ENCODE results near the gene NFKB1. TPM values are rescaled to one million over a fixed set of nuclear protein-coding genes. Genes with fewer than 3 reads are reported as not detected.

The NFKB1 gene
- total and polyA plus RNA-seq, 2 donors (not counting 1 experiment from before 2014, with no cell fraction given): 20.9 to 32.5 TPM

DNA sequence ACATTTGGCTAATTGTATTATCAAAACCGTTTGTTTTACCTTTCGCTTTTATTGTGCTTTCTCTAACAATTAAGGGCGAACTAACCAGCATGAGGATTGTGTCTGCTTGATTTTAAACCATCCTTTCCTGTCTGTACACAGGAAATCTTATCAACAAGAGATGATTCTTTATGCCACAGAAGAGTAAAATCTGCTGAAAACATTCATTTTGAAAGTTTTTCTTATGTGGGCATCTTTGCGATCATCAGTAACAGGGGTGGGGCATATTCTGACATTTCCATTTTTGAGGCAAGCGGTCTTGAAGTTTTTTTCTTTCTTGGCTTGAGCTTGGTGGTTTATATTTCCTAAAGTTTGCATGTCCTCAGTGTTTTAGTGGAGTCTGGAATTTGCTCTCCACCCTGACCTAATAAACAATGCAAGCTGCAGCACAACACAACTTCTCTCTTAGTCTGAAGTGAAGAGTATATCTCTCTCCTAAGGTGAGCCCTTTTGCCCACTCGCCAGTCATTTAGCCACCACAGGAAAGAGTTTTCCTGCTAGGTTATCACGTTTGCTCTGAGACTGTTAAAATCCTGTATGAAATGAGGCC, 26.6 kb downstream of the NFKB1 start:
- H3K9ac ChIP-seq (ENCODE audit: insufficient read depth, low read length): no peak overlapping the region
- no peaks in the 10 kb centered on the region for H3K9me3 ChIP-seq (ENCODE audit: control insufficient read depth, insufficient read depth, low read depth, low read length)
- H4K20me1 ChIP-seq (ENCODE audit: control insufficient read depth, extremely low read depth, insufficient read depth, low read length): no peaks in the 10 kb centered on the region
- H3K4me1 ChIP-seq (ENCODE audit: control insufficient read depth, extremely low read depth, insufficient read depth, low read length): no peaks in the 10 kb centered on the region
- no peaks in the 10 kb centered on the region for H3K27me3 ChIP-seq (ENCODE audit: control insufficient read depth, insufficient read depth, low read length)
- DNase-seq (ENCODE audit: low read depth in 2 of 2): no peak
- no peaks in the 10 kb centered on the region for H3K36me3 ChIP-seq (ENCODE audit: control insufficient read depth, insufficient read depth, low read length)
- no peak overlapping the region for H3K4me2 ChIP-seq (ENCODE audit: extremely low read depth, insufficient read depth, low read length)
- no peak overlapping the region for H3K4me3 ChIP-seq (replicated peaks in 1 of 4; ENCODE audit: control extremely low read depth in 1 of 4, insufficient read depth in 1 of 4, low read depth in 3 of 4, low read length in 4 of 4)
- no peak overlapping the region for H2AFZ ChIP-seq (ENCODE audit: low read length)
- no peak for TF ChIP-seq EZH2 (IDR thresholded peaks at IDR 0.05; ENCODE audit: low read length, missing control alignments)
- TF ChIP-seq, protein P1, sequence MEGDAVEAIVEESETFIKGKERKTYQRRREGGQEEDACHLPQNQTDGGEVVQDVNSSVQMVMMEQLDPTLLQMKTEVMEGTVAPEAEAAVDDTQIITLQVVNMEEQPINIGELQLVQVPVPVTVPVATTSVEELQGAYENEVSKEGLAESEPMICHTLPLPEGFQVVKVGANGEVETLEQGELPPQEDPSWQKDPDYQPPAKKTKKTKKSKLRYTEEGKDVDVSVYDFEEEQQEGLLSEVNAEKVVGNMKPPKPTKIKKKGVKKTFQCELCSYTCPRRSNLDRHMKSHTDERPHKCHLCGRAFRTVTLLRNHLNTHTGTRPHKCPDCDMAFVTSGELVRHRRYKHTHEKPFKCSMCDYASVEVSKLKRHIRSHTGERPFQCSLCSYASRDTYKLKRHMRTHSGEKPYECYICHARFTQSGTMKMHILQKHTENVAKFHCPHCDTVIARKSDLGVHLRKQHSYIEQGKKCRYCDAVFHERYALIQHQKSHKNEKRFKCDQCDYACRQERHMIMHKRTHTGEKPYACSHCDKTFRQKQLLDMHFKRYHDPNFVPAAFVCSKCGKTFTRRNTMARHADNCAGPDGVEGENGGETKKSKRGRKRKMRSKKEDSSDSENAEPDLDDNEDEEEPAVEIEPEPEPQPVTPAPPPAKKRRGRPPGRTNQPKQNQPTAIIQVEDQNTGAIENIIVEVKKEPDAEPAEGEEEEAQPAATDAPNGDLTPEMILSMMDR (conservative IDR thresholded peaks at IDR 0.05 in 1 of 2, IDR thresholded peaks at IDR 0.05 in 1 of 2; ENCODE audit: low read depth in 1 of 2, low read length in 2 of 2): no peak
- H3K27ac ChIP-seq (ENCODE audit: insufficient read depth, low read length): no peak overlapping the region
- peaks cover 3% of the 10 kb centered on the region for H3K79me2 ChIP-seq (ENCODE audit: control insufficient read depth, insufficient read depth, low read length)

DNA sequence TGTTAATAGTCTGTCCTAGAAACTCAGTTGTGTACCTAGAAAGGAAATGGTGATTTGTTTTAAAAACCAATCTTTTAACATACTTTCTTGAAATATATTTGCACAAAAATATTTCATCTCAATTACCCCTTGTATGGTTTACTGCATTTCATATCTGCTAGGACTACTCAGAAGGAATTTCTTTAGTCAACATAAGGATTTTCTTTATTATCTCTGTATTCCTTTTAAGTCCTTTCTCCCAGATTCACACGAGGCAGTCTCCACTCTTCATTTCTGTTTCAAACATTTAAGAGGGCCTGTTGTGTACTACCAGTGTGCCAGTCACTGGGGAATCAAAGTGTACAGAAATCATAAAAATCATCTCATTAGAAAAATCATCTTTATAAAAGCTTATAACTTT, 28.8 kb downstream of the NFKB1 start:
- Histone ChIP-seq H4K20me1 (ENCODE audit: control insufficient read depth, extremely low read depth, insufficient read depth, low read length) (no peaks in the 10 kb centered on the region), H3K79me2 (ENCODE audit: control insufficient read depth, insufficient read depth, low read length) (no peaks in the 10 kb centered on the region), H3K27me3 (ENCODE audit: control insufficient read depth, insufficient read depth, low read length) (no peaks in the 10 kb centered on the region), H3K27ac (ENCODE audit: insufficient read depth, low read length) (no peak overlapping the region), H3K9ac (ENCODE audit: insufficient read depth, low read length) (no peak overlapping the region), H3K4me3 (replicated peaks in 1 of 4; ENCODE audit: control extremely low read depth in 1 of 4, insufficient read depth in 1 of 4, low read depth in 3 of 4, low read length in 4 of 4) (no peak overlapping the region), H3K36me3 (ENCODE audit: control insufficient read depth, insufficient read depth, low read length) (no peaks in the 10 kb centered on the region), H2AFZ (ENCODE audit: low read length) (no peak overlapping the region), H3K4me2 (ENCODE audit: extremely low read depth, insufficient read depth, low read length) (no peak overlapping the region), H3K4me1 (ENCODE audit: control insufficient read depth, extremely low read depth, insufficient read depth, low read length) (no peaks in the 10 kb centered on the region), H3K9me3 (ENCODE audit: control insufficient read depth, insufficient read depth, low read depth, low read length) (no peaks in the 10 kb centered on the region)
- DNase-seq (ENCODE audit: low read depth in 2 of 2): no peak
- TF ChIP-seq, protein P1 (conservative IDR thresholded peaks at IDR 0.05 in 1 of 2, IDR thresholded peaks at IDR 0.05 in 1 of 2; ENCODE audit: low read depth in 1 of 2, low read length in 2 of 2): no peak
- TF ChIP-seq EZH2 (IDR thresholded peaks at IDR 0.05; ENCODE audit: low read length, missing control alignments): no peak

GRCh38 chr4:102530986-102531385, 29.8 kb downstream of the NFKB1 start:
- Histone ChIP-seq H4K20me1 (ENCODE audit: control insufficient read depth, extremely low read depth, insufficient read depth, low read length) (no peaks in the 10 kb centered on the region), H3K27ac (ENCODE audit: insufficient read depth, low read length) (no peak overlapping the region), H2AFZ (ENCODE audit: low read length) (no peak overlapping the region), H3K9me3 (ENCODE audit: control insufficient read depth, insufficient read depth, low read depth, low read length) (no peaks in the 10 kb centered on the region), H3K9ac (ENCODE audit: insufficient read depth, low read length) (no peak overlapping the region), H3K4me3 (replicated peaks in 1 of 4; ENCODE audit: control extremely low read depth in 1 of 4, insufficient read depth in 1 of 4, low read depth in 3 of 4, low read length in 4 of 4) (no peak overlapping the region), H3K4me1 (ENCODE audit: control insufficient read depth, extremely low read depth, insufficient read depth, low read length) (no peaks in the 10 kb centered on the region), H3K36me3 (ENCODE audit: control insufficient read depth, insufficient read depth, low read length) (no peaks in the 10 kb centered on the region), H3K27me3 (ENCODE audit: control insufficient read depth, insufficient read depth, low read length) (no peaks in the 10 kb centered on the region), H3K79me2 (ENCODE audit: control insufficient read depth, insufficient read depth, low read length) (no peaks in the 10 kb centered on the region), H3K4me2 (ENCODE audit: extremely low read depth, insufficient read depth, low read length) (no peak overlapping the region)
- TF ChIP-seq, protein P1 (conservative IDR thresholded peaks at IDR 0.05 in 1 of 2, IDR thresholded peaks at IDR 0.05 in 1 of 2; ENCODE audit: low read depth in 1 of 2, low read length in 2 of 2): no peak
- TF ChIP-seq EZH2 (IDR thresholded peaks at IDR 0.05; ENCODE audit: low read length, missing control alignments): no peak
- no peak for DNase-seq (ENCODE audit: low read depth in 2 of 2)
